Measurements from ENCODE around the gene TGM5.
A peak's percentile ranks its signal among the peaks of the same experiment; 100 is the strongest.
"Not testable (repeated sequence)": the region's sequence is repeated elsewhere in the genome, so short reads cannot be mapped to it uniquely, and the experiment has no call there.

TGM5 gene

DNA sequence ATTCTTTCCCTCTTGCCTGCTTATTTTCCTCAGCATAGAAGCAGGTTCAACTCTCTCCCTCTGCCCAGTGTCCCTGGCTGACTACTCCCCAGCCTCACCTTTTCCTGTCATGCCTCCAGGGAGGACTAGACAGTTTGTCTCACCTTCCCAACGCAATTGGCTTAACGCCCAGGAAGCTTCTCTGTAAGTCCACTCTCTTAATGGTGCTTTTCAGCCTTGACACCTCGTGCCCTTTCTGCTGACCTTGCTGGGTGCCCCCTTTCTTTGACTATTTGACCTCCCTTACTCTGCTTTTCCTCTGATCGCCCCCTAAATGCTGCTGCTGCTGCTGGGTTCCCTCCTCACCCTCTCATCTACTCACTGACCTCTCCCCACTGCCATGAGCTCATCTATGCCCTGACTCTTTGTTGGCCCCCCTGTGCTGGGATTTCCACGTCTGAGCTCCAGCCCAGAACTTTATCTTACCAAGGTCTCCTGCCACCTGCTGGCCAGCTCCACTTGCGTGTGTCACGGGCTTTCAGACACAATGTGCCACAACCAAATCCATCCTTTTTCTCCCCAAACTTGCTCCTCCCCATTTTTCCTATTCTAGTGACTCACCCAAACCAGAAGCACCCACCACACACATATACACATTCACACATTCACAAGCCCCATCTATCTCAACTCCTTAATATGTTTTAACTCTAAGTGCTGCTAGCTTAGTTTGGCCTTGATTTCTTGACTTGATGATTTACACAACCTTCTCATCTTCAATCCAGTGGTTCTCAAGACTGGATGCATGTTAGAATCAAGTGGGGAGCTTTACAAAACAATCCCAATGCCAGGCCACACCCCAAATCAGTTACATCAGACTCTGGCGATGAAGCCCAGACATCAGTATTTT, 62.5 kb downstream of the TGM5 start:
- TF ChIP-seq, protein P1, sequence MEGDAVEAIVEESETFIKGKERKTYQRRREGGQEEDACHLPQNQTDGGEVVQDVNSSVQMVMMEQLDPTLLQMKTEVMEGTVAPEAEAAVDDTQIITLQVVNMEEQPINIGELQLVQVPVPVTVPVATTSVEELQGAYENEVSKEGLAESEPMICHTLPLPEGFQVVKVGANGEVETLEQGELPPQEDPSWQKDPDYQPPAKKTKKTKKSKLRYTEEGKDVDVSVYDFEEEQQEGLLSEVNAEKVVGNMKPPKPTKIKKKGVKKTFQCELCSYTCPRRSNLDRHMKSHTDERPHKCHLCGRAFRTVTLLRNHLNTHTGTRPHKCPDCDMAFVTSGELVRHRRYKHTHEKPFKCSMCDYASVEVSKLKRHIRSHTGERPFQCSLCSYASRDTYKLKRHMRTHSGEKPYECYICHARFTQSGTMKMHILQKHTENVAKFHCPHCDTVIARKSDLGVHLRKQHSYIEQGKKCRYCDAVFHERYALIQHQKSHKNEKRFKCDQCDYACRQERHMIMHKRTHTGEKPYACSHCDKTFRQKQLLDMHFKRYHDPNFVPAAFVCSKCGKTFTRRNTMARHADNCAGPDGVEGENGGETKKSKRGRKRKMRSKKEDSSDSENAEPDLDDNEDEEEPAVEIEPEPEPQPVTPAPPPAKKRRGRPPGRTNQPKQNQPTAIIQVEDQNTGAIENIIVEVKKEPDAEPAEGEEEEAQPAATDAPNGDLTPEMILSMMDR (IDR thresholded peaks at IDR 0.05; ENCODE audit: low read depth, low read length), result peak; percentile 83
- TF ChIP-seq, protein P2, sequence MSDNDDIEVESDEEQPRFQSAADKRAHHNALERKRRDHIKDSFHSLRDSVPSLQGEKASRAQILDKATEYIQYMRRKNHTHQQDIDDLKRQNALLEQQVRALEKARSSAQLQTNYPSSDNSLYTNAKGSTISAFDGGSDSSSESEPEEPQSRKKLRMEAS (IDR thresholded peaks at IDR 0.05; ENCODE audit: low read depth, low read length), result no peak
- no peak for TF ChIP-seq POLR2A (IDR thresholded peaks at IDR 0.05; ENCODE audit: extremely low read depth, insufficient read length)
- TF ChIP-seq MYC (IDR thresholded peaks at IDR 0.05; ENCODE audit: low read depth, low read length), result 0 out of 2 replicates have a peak, but pooled peaks have one; percentile 33
- no peak overlapping the region for H3K4me3 ChIP-seq (ENCODE audit: low read depth, low read length)
- DNase-seq (ENCODE audit: low read depth), result peak; percentile 56

DNA sequence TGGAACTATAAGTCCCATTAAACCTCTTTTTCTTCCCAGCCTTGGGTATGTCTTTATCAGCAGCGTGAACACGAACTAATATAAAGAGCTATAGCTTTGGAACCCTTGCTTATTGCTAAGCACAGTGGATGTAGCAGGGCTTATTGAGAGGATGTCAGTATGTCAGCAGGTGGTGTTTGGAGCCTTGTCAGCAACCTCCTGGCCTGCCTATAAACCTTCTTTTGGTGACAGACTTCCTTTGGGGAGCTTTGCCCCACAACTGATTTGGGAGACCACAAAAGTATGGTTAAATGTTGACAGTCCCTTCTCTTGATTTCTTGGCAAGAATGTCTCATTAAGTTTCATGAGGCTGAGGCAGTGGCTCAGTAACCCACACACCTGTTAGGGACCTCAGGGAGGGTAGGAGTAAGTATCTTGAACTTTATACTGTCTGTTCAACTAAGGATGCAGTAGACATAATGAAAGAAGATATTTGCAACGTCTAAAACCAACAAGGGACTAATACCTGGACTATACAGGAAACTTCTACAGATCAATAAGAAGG, 66.7 kb downstream of the TGM5 start:
- no peak for DNase-seq (ENCODE audit: low read depth)
- no peak for TF ChIP-seq MYC (IDR thresholded peaks at IDR 0.05; ENCODE audit: low read depth, low read length)
- no peak overlapping the region for H3K4me3 ChIP-seq (ENCODE audit: low read depth, low read length)

DNA sequence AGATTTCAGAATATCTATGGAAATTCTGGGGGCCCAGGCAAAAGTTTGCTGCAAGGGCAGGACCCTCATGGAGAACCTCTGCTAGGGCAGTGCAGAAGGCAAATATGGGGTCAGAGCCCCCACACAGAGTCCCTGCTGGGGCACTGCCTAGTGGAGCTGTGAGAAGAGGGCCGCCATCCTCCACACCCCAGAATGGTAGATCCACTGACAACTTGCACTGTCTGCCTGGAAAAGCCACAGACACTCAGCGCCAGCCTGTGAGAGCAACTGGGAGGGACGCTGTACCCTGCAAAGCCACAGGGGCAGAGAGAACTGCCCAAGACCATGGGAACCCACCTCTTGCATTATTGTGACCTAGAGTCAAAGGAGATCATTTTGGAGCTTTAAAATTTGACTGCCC, 67.7 kb downstream of the TGM5 start:
- TF ChIP-seq, protein P1 (IDR thresholded peaks at IDR 0.05; ENCODE audit: low read depth, low read length), result no peak
- TF ChIP-seq, protein P2 (IDR thresholded peaks at IDR 0.05; ENCODE audit: low read depth, low read length), result no peak
- no peak for TF ChIP-seq MYC (IDR thresholded peaks at IDR 0.05; ENCODE audit: low read depth, low read length)
- TF ChIP-seq POLR2A (IDR thresholded peaks at IDR 0.05; ENCODE audit: extremely low read depth, insufficient read length), result no peak
- no peak for DNase-seq (ENCODE audit: low read depth)
- no peak overlapping the region for H3K4me3 ChIP-seq (ENCODE audit: low read depth, low read length)

DNA sequence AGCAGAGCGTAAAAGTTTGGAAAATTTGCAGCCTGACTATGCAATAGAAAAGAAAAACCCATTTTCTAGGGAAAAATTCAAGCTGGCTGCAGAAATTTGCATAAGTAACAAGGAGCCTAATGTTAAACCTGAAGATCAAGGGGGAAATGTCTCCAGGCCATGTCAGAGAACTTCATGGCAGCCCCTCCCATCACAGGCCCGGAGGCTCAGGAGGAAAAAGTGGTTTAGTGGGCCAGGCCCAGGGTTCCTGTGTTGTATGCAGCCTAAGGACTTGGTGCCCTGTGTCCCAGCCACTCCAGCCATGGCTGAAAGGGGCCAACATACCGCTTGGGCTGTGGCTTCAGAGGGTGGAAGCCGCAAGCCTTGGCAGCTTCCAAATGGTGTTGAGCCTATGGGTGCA, 68.2 kb downstream of the TGM5 start:
- not testable (repeated sequence) for H3K4me3 ChIP-seq (ENCODE audit: low read depth, low read length); DNase-seq (ENCODE audit: low read depth)

DNA sequence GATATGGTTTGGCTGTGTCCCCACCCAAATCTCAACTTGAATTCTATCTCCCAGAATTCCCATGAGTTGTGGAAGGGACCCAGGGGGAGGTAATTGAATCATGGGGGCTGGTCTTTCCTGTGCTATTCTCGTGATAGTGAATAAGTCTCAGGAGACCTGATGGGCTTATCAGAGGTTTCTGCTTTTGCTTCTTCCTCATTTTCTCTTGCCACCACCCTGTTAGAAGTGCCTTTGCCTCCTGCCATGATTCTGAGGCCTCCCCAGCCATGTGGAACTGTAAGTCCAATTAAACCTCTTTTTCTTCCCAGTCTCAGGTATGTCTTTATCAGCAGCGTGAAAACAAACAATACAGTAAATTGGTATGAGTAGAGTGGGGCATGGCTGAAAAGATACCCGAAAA, 69.0 kb downstream of the TGM5 start:
- not testable (repeated sequence) for H3K4me3 ChIP-seq (ENCODE audit: low read depth, low read length)
- DNase-seq (ENCODE audit: low read depth), result peak; percentile 24

DNA sequence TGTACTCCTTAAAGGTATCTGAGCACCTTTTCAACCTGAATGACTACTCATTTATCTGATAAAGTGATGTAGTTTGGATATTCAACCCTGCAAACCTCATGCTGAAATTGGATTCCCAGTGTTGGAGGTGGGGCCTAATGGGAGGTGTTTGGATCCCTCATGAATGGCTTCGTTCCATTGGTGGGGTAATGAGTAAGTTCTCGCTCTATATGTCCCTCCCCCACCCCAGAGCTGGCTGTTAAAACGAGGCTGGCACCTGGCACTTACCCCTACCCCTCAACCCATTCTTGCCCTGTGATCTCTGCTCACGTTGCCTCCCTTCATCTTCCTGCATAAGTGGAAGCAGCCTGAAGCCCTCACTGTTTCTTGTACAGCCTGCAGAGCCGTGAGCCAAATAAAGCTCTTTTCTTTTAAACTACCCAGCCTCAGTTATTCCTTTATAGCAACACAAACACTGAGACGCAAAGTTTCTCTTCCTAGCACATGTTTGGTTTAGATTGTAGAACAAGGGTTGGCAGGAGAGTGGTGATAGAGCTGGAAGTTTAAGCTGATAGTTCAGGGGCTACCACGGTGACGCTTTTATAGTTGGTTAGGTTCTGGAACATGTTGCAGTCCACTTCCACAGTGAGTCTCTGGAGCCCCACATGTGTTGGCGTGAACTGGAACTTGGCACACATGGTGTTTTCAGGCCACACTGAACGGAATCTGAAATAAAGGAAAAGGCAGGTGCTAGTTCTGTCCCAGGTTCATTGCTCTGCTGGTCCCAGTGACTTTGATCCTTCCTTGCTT, 69.8 kb downstream of the TGM5 start:
- no peak for DNase-seq (ENCODE audit: low read depth)
- H3K4me3 ChIP-seq (ENCODE audit: low read depth, low read length), result no peak overlapping the region
- no peak for TF ChIP-seq MYC (IDR thresholded peaks at IDR 0.05; ENCODE audit: low read depth, low read length)
- TF ChIP-seq, protein P1 (IDR thresholded peaks at IDR 0.05; ENCODE audit: low read depth, low read length), result no peak
- TF ChIP-seq, protein P2 (IDR thresholded peaks at IDR 0.05; ENCODE audit: low read depth, low read length), result no peak
- TF ChIP-seq POLR2A (IDR thresholded peaks at IDR 0.05; ENCODE audit: extremely low read depth, insufficient read length), result no peak

DNA sequence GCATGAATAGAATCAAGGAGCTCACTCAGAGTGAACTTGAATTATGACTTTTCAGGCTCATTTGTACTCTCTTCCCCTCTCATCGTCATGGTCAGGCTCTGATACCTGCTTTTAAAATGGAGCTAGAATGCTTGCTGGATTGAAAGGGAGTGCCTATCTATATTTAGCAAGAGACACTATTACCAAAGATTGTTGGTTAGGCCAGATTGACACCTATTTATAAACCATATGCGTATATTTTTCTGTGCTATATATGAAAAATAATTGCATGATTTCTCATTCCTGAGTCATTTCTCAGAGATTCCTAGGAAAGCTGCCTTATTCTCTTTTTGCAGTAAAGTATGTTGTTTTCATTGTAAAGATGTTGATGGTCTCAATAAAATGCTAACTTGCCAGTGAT, 71.9 kb downstream of the TGM5 start:
- DNase-seq (ENCODE audit: low read depth), result no peak
- TF ChIP-seq POLR2A (IDR thresholded peaks at IDR 0.05; ENCODE audit: extremely low read depth, insufficient read length), result no peak
- TF ChIP-seq, protein P2 (IDR thresholded peaks at IDR 0.05; ENCODE audit: low read depth, low read length), result no peak
- no peak for TF ChIP-seq MYC (IDR thresholded peaks at IDR 0.05; ENCODE audit: low read depth, low read length)
- TF ChIP-seq, protein P1 (IDR thresholded peaks at IDR 0.05; ENCODE audit: low read depth, low read length), result no peak
- no peak overlapping the region for H3K4me3 ChIP-seq (ENCODE audit: low read depth, low read length)
